Measurements from ENCODE around the gene SLC1A4.

DNA sequence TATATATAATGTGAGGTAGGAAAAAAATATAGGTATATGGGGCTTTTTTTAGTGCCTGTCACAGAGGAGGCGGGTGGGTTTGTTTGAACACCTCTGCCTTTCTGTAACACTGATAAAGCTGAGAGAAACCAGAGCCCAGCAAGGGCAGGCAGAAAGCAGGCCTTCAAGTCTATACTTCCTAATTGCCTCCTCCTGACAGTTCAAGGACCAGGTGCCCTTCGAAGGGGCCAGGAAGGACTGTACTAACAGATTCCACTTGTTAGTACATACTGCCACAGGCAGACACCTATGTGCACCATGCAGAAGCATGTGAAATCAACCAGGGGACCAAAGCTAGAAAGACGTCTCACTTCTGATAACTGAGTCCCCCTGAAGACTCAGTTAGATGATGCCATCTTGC is 13.8 kb downstream of the SLC1A4 start:
- TF ChIP-seq, protein P1, sequence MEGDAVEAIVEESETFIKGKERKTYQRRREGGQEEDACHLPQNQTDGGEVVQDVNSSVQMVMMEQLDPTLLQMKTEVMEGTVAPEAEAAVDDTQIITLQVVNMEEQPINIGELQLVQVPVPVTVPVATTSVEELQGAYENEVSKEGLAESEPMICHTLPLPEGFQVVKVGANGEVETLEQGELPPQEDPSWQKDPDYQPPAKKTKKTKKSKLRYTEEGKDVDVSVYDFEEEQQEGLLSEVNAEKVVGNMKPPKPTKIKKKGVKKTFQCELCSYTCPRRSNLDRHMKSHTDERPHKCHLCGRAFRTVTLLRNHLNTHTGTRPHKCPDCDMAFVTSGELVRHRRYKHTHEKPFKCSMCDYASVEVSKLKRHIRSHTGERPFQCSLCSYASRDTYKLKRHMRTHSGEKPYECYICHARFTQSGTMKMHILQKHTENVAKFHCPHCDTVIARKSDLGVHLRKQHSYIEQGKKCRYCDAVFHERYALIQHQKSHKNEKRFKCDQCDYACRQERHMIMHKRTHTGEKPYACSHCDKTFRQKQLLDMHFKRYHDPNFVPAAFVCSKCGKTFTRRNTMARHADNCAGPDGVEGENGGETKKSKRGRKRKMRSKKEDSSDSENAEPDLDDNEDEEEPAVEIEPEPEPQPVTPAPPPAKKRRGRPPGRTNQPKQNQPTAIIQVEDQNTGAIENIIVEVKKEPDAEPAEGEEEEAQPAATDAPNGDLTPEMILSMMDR (IDR thresholded peaks at IDR 0.05): no peak
- no peak for TF ChIP-seq POLR2A (IDR thresholded peaks at IDR 0.05)

All from sigmoid colon (tissue), 3 donors.